HG02623 (cell line): ENCODE measurements around the gene YPEL5.
"Not testable (repeated sequence)": the region's sequence is repeated elsewhere in the genome, so short reads cannot be mapped to it uniquely, and the experiment has no call there.

Experiments
- ATAC-seq: cut with Tn5 transposase; IDR thresholded peaks from one replicate; pipeline ENCODE4 v1.9.1; 2021; ENCODE audit warnings: moderate library complexity; ENCODE audit not compliant: unreplicated experiment

The YPEL5 gene

DNA sequence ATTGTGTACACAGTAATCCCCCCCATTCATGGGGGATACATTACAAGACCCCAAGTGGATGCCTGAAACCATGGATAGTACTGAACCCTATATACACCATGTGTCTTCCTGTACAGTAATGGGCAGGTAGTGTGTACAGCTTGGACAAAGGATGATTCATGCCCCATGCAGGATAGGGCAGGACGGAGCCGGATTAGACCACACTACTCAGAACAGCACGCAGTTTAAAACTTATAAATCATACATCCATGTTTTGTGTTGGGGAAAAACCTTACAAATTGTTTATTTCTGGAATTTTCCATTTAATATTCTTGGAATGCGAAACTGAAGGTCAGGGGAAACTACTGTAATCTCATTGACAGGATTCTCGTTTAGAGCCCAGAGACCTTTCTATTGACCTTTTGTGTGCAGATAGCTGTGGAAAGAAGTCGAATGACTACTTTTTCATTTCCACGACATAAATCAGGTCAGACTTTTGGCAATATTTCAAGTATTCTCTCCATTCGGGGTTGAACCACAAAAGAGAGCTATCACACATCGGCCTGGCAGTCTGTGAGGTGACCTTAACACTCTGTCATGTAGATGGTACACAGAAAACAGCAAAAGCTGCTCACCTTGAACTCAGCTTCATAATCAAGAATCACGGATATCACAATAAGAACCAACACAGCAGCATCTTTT lies 9.9 kb upstream of the YPEL5 start:
- ATAC-seq: no peak

DNA sequence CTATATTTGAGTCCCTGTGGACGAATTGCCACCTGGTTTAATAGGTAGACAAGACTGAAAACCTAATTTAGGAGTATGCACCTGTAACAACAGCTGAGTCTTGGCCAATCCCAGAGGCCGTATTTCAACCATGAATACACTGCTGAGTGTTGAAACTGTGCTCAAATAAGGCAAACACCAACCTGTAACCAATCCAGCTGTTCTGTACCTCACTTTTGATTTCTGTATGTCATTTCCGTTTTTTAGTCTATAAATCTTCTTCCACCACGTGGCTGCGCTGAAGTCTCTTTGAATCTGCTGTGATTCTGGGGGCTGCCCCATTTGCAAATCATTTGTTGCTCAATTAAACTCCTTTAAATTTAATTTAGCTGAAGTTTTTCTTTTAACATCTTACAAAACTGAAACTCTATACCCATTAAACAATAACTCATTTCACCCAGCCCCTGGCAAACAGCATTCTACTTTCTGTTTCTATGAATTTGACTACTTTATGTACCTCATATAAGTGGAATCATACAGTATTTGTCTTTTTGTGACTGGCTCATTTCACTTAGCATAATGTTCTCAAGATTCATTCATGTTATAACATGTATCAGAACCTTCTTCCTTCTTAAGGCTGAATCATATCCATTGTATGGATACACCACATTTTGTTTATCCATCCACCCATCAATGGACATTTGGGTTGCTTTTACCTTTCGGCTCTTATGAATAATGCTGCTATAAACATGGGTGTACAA lies 7.5 kb upstream of the YPEL5 start:
- peak; percentile 80 for ATAC-seq

DNA sequence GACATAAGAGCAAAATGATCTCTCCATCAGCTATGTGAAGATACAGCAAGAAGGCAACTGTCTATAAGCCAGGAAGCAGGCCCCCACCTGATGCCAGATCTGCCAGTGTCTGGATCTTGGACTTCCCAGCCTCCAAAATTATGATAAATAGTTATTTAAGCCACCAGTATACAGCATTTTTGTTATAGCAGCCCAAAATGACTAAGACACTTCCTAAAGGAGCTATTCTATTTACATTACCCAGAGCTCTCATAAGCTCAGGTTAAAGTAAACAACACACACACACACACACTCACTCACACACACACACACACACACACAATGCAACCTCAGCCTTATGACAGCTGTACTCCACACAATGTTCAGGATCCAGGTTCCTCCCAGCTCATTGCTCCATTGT lies 5.7 kb upstream of the YPEL5 start:
- ATAC-seq: no peak

DNA sequence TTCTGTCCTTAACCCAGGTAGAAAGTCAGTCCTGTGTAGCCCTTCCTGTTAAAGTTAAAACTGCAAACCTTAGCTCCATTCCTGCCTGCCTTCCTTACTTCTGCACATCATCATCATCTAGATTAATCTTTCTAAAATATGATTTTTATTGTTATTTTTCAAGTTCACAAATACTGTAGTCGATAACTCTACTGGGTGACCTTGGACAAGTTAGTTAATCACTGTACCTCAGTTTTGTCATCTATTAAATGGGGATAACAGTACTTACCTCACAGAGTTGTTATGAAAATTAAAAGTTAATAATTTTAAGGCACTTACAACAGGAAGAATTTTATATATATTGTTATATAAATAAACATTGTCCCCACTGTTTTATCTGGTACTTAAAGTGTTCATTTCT lies 2.5 kb upstream of the YPEL5 start:
- ATAC-seq: no peak

DNA sequence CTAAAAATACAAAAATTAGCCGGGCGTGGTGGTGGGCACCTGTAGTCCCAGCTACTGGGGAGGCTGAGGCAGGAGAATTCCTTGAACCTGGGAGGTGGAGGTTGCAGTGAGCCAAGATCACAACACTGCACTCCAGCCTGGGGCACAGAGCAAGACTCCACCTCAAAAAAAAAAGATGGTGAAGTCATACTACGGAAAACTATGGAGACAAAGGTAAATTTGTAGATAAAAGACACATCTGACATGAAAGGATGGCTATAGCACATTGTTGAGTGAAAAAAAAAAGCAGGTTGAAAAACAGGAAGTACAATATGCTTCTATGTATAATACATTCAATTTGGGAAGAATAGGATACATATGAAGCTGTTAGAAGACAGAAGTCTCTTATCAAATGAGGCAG lies 1.9 kb upstream of the YPEL5 start:
- not testable (repeated sequence) for ATAC-seq

DNA sequence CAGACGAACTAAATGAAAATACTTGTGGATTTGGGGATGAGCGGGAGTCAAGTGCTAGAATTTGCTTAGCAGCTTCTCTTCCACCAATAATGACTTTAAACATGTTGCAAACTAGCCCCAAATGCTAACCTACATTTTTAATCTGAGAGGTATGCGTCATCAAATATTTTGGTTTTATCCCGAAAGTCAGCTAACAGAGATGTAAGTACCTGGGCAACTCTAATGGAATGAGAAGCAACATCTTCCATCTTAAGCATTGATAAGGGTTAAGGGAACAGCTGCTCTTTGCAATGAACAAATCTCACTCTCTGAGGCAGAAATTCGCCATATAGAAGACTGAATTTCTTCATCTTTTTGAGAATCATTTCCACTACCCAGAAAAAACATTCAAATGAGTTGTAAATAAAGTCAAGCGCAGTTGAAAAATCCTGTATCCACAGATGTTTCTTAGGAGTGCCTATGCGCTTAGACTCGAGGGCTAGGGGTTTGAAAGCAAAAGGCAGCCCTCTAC lies 926 bp upstream of the YPEL5 start:
- ATAC-seq: no peak

DNA sequence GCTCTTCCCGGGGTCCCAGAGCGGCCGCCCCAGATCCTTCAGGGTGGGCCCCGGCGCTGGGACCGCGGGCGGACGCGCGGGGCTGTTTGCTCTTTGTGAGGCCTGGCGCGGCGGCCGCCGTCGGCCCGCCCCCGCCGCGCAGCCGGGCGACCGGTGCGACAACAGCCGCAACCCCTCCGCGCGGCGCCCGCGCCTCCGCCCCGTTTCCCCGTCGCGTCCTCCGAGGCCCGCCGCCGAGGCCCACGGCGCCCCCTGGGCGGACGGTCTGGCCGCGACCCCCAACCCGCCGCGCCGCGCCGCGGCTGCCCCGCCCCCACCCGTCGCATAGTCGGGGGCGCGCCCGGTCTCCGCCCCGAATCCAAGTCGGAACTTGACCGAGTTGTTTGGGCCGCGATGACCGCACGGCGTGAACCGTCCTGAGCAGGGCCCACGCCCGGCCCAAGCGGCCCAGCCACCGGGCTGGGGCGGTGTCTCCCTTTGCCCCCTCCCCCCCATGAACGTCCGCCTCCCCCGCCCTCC lies 448 bp downstream of the YPEL5 start:
- ATAC-seq: no peak

DNA sequence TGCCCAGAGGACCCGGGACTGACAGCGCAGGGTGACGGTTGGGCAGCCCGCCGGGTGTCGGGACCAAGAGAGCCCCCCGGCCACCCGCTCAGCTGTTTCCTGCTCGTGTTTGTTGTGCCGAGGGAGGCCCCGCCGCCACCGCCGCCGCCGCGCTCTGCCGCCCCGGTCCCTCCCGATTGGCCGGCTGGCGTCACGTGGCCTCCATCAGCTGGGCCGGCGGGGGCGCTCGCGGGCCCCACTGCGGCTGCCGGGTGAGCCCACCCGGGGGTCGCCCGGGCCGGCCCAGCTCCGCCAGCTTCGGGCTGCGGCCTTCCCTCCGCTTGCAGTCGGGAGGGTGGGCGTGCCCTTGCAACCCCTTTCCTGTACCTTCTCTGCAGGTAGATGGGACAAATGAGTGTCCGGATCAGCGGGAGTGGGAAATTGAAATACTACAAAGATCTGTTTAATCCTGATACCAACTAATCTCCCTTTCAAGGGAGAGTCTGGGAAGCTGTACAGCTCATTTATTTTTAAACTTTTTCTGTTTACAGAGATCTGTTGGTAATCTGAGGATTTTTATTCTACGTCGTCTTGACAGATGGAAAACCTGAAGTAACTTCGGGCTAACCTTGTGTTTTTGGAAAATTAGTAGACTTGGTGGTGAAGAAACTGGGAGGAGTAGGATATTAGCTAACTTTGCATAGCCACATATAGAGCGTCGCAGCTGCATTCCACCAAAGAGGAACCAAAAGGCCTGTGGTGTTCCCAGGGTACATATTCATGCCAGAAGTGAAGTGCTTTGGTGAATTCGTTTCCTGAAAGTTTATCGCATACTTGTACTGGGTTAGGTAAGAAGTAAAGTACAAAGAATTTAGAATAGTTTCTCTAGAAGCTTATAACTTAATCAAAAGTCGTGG lies 1.2 kb downstream of the YPEL5 start:
- peak; percentile 16 for ATAC-seq

DNA sequence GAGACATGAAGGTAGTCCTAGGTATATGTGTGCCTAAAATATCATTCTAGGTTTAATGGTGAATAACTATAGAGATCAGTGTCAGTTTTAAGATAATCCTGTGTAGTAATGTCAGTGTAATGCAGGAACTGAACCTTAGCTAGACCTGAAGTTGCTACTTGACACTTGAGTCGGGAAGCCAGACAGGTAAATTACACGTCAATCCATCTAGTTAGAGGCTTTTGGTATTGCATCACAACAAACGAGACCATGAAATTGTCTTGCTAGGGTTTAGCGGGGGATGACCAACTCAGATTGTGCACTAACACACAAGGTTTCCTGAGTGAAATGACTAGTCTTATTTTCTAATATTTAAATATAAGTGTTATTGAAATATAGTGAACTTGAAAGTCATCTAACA lies 2.0 kb downstream of the YPEL5 start:
- ATAC-seq: no peak

DNA sequence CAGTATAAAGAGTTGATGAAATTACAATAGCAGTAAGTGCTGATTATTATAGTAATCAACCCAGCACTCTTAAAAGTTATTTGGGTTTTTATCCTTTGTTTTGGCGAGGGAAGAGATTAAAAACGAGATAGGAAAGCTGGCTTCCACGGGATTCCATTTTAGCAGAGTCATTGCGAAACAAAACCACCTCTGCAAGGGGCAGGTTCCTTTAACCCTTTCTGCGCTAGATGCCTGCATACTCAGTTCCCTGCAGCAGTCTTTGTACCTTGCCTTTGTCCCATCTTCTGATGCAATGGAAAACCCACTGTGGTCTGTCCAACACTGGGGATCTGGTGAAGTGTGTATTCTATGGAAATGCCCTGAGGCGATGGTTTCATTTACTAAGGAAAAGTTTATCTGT lies 2.7 kb downstream of the YPEL5 start:
- ATAC-seq: no peak

DNA sequence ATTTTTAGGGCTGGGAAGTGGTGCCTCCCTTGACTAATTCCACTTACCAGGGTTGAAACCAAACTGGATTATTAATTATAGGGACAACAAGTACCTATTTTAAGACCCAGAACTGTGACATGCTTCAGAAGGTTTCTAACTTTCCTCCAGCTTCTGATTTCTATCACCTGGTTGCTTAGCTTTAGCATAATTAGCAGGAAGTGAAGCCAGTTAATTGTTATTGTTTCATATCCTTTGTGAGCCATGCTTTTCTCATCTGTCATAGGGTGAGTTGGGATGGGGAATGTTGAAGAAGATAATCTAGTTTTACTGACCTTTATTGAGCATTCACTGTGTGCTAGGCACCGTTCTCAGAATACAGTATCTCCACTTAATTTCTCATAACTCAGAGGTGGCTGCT lies 3.2 kb downstream of the YPEL5 start:
- no peak for ATAC-seq

DNA sequence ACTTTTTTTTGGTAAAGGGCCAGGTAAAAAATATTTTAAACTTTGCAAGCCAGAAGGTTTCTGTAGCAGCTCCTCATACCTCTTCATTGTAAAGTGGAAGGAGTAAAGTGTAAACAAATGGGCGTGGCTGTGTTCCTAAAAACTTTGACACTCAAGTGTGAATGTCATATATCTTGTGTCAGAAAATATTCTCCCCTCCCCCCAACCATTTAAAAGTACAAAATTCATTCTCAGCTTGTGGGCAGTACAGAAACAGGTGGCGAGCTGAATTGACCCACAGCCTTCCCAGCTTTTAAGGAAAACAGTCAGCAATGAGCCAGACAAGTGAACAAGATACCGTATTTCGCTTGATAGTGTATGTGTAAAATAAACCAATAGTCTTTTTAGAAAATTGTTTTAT lies 4.0 kb downstream of the YPEL5 start:
- ATAC-seq: no peak

DNA sequence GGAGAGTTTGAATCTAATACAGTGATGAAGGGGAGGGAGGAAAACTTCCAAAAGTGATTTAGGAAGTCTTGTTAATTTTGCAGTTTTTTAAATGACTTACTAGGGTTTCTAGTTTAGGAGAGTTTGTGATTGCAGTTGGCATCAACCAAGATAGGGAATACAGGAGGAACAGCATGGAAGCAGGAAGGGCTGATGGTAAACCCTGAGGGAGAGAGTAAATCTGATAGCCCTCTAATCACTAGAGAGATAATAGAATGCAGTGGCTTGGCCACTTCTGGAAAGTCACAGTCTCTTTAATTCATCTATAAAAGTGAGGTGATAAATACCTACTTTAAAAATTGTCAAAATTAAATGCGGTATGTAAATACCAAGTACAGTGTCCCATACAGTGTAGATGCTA lies 5.6 kb downstream of the YPEL5 start:
- no peak for ATAC-seq

DNA sequence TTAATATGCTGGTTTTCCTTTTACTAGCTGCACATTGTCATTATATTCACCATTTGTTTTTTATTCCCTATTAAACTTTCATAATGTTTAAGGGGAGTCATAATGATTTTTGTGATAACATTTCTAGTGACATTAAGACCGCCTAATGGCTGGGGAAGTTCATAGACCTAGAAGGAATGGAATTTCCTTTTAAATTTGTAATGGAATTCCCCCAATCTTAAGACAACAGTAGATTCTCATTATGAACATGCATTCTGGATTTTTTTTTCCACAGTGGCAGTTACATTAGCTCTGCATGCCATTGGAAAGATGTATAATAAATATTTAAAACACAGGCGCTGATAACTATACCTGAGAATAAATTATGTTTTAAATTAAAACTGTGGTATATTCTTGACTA lies 8.4 kb downstream of the YPEL5 start:
- ATAC-seq: no peak

DNA sequence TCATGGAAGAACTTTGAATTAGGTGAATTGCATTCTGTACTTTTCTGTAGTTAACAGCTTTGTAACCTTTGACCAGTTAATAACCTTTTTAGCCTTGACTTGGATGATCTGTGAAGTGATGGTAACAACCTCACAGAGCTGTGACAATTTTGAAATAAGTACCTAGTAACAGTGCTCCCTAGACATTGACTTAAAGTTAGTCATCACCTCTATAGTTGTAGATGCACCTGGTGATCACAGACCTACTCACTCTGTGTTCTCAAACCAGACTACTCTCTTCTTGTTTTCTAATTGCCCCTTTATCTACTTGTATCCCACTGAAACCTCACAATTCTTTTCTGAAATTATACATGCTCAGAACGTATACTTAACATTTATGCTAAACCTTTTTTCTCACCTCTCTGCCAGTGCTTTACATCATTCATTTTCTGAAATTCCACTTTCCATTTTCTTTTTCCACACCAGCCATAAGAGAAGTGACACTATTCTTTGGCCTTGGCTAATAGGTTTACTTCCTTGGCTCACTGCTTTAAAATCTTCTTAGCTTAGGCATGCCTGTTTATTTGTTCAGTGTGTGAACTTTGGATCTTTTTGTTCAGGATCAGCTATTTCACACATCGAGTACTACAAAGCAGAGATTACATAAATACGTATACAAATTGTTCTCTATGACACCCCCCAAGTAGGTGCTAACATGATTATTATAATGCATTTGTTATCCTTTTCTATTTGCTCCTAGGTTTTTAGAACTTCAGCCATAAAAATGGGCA lies 9.3 kb downstream of the YPEL5 start:
- no peak for ATAC-seq

DNA sequence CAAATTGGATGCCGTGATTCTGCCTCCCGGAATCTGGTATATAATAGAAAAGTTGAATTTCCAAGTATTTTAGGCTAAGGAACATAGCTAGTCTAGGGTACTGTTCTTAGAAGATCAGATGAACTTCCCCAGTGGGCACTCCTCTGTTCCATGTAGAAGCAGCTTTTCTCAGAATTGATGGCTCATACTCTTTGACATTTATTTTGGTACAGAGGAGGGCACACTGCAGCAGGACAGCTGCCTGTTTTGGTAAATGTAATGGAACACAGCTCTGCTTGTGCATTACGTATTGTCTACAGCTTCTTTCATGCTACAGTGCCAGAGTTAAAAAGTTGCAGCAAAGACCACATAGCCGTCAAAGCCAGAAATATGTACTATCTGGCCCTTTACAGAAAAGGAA lies 10.8 kb downstream of the YPEL5 start:
- ATAC-seq: no peak

DNA sequence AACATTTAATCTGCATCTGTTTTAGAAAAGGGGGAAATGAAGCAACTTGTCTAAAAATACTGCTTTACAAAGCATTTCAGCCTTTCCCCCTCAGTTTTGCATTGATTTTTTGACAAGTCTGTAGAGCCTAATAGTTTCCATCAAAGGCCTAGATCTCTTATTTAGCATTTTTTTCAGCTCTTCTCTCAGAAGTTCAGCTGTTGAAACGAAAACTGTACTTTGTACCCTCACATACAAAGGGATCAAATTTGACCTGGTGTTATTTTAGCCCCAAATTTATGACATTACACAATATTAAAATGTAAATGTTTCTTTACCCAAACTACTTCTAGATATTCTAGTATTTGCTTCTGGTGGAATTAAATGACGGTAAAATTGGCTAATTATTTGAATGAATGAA lies 13.0 kb downstream of the YPEL5 start:
- no peak for ATAC-seq

DNA sequence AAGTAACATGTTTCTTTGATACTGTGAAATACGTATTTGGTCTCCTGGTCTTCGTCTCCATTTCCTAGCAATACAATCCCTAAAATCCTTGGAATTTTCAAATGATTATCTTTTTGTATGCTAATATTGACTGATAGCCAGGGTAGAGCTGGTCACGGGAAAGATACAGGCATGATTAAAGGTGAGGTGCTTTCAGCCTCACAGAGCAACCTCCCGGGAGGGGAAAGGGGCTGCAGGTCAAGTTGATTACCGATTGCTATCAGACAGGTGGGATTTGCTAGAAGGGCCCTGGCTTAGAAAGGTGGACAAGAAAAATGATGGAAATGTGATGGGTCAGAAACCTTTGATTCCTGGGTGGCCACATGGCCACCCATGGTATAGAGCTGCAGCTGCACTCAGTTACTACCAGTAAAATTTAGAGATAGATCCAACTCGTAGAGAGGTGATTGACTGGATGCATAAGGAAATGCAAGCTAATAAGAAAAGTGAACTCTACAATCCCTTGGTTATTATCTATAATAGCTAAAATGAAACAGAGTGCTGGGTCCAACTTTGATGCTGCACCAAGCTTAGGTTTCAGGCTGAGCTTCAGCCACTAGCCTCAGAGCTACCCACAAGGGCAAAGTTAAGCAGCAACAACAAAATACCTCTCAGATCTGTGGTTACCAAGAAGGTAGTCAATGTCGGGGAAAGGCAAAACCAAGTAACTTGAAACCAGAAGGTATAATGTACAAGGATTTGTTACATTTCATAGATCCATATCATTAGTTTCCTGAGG lies 15.3 kb downstream of the YPEL5 start:
- ATAC-seq: no peak

DNA sequence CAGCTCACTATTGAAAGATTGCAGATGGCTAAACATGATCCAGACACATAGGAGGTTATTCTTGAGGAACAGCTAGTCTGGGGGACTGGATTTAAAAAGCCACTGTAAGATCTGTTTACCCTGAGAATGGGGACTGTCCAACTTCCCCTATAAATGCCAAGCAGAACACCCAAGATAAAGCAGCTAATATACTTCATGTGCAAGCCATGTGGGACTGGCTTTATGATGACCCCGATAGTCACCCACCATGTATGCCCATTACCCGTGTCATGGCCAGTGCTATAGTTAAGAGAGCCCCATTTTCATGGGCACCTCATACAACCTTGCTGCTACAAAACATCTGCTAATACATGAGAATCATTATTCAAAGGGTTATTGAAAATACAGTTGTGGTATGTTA lies 16.0 kb downstream of the YPEL5 start:
- no peak for ATAC-seq
